Globus pallidus (tissue), 1 donor: Measurements from ENCODE around the gene HSF2BP.
"Not testable (repeated sequence)": the region's sequence is repeated elsewhere in the genome, so short reads cannot be mapped to it uniquely, and the experiment has no call there.

ENCODE experiments used
- DNase-seq: peaks from one replicate; pipeline ENCODE4 v3.0.0-alpha.2; 2015; ENCODE audit warnings: low spot score

The HSF2BP gene

GRCh38 chr21:43687566-43688399 lies 28.5 kb upstream of the HSF2BP start:
- no peak for DNase-seq

GRCh38 chr21:43686811-43687565 lies 27.7 kb upstream of the HSF2BP start:
- DNase-seq, result peak; percentile 28

- DNase-seq, result no peak
Observed at GRCh38 chr21:43684424-43684823, 25.1 kb upstream of the HSF2BP start.

- DNase-seq, result no peak
Observed at GRCh38 chr21:43681650-43682049, 22.4 kb upstream of the HSF2BP start.

- not testable (repeated sequence) for DNase-seq
Observed at GRCh38 chr21:43680421-43680820, 21.1 kb upstream of the HSF2BP start.

- DNase-seq, result no peak
Observed at GRCh38 chr21:43679951-43680350, 20.7 kb upstream of the HSF2BP start.

GRCh38 chr21:43676391-43676790 lies 17.1 kb upstream of the HSF2BP start:
- no peak for DNase-seq

GRCh38 chr21:43675871-43676270 lies 16.6 kb upstream of the HSF2BP start:
- no peak for DNase-seq

- no peak for DNase-seq
Observed at GRCh38 chr21:43669828-43670605, 10.7 kb upstream of the HSF2BP start.

GRCh38 chr21:43667191-43667904 lies 8.1 kb upstream of the HSF2BP start:
- no peak for DNase-seq

GRCh38 chr21:43665879-43666278 lies 6.6 kb upstream of the HSF2BP start:
- no peak for DNase-seq

GRCh38 chr21:43664358-43664757 lies 5.1 kb upstream of the HSF2BP start:
- peak; percentile 20 for DNase-seq

- DNase-seq, result no peak
Observed at GRCh38 chr21:43663033-43663432, 3.7 kb upstream of the HSF2BP start.

- no peak for DNase-seq
Observed at GRCh38 chr21:43662286-43662685, 3.0 kb upstream of the HSF2BP start.

GRCh38 chr21:43658769-43659135 lies 536 bp downstream of the HSF2BP start:
- no peak for DNase-seq

- DNase-seq, result no peak
Observed at GRCh38 chr21:43658088-43658741, 1.1 kb downstream of the HSF2BP start.

GRCh38 chr21:43657355-43658087 lies 1.8 kb downstream of the HSF2BP start:
- no peak for DNase-seq

- DNase-seq, result no peak
Observed at GRCh38 chr21:43654806-43655489, 4.3 kb downstream of the HSF2BP start.

GRCh38 chr21:43653626-43654025 lies 5.7 kb downstream of the HSF2BP start:
- no peak for DNase-seq

GRCh38 chr21:43652616-43653015 lies 6.7 kb downstream of the HSF2BP start:
- no peak for DNase-seq
